NB4 (cell line): ENCODE data around the gene DNAJA2.

Source experiments
- DNase-seq: peaks from one replicate; pipeline ENCODE4 v3.0.0; 2010; ENCODE audit warnings: low read depth
- H3K4me3 ChIP-seq: one replicate; pipeline ENCODE4 v1.5.1; 2011; ENCODE audit warnings: mild to moderate bottlenecking, low read depth, low read length, moderate library complexity
- MAX ChIP-seq: IDR thresholded peaks from 2 replicates; pipeline ENCODE4 v1.6.1; 2011; ENCODE audit warnings: low read depth, low read length
- MYC ChIP-seq: IDR thresholded peaks from 2 replicates; pipeline ENCODE4 v1.6.1; 2011; ENCODE audit warnings: low read depth, low read length
- POLR2A ChIP-seq: IDR thresholded peaks from 2 replicates; pipeline ENCODE4 v1.6.1; 2011; ENCODE audit warnings: mild to moderate bottlenecking; ENCODE audit not compliant: insufficient read length; ENCODE audit errors: extremely low read depth
- TF ChIP-seq, protein P1 (sequence below): IDR thresholded peaks from one replicate; pipeline ENCODE4 v1.5.1; 2012; ENCODE audit warnings: low read depth, low read length

The DNAJA2 gene

DNA sequence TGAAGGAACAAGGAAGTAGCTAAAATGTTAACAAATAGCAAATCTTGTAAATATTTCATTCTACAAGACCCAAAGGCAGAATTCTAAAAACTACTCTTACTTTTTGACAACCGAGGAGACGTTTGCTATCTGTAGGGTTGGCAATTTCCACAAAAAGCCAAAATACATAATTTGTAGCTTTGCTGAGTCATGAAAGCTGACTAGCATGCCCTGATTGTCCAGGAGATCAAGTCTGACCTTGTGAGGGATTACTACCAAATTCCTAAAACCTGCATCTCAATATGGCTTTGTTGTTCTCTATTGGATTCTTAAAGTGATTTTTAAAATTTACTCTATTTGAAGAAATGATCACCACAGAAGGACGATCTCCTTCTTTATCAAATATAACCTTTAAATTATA is 10.8 kb downstream of the DNAJA2 start:
- TF ChIP-seq POLR2A (no peak), MAX (no peak), MYC (no peak)
- TF ChIP-seq, protein P1, sequence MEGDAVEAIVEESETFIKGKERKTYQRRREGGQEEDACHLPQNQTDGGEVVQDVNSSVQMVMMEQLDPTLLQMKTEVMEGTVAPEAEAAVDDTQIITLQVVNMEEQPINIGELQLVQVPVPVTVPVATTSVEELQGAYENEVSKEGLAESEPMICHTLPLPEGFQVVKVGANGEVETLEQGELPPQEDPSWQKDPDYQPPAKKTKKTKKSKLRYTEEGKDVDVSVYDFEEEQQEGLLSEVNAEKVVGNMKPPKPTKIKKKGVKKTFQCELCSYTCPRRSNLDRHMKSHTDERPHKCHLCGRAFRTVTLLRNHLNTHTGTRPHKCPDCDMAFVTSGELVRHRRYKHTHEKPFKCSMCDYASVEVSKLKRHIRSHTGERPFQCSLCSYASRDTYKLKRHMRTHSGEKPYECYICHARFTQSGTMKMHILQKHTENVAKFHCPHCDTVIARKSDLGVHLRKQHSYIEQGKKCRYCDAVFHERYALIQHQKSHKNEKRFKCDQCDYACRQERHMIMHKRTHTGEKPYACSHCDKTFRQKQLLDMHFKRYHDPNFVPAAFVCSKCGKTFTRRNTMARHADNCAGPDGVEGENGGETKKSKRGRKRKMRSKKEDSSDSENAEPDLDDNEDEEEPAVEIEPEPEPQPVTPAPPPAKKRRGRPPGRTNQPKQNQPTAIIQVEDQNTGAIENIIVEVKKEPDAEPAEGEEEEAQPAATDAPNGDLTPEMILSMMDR, result no peak
- H3K4me3 ChIP-seq, result no peak overlapping the region
- DNase-seq, result no peak

DNA sequence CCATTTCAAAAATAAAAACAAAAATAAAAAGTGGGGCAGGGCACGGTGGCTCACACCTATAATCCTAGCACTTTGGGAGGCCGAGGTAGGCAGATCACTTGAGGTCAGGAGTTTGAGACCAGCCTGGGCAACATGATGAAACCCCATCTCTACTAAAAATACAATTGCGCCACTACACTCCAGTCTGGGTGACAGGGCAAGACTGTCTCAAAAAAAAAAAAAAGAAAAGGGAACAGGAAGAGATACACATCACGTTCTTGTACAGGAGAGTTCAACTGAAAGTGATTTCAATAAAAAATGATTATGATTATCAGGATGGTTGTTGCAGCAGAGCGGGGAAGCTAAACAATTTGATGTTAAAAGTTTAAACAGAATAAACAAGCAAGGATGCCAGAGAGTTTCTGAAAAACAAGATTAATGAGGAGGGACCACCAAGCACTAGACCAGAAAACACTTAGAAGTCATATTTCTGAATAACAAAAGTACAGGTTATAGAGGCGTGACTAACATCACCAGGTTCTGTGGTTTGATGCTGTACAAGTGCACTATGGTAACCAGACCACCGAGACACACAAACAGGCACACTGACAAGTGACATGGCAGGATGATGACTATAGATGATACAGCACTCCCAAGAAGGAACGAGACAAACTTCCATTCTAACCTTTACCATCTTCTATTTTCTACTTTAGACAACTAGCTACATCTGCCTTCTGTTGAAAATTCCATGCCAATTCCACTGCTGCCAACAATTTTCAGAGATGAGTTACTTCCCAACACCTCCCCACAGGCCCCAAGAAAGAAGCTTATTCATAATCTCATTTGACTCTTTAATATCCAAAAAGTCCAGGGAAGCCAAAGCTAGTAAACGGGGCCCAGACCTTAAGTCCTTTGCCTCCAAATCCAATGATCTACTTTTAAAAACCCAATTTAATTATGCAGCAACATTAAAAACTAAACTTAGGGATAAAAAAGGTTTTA is 11.8 kb downstream of the DNAJA2 start:
- no peak overlapping the region for H3K4me3 ChIP-seq
- DNase-seq, result peak; percentile 64
- TF ChIP-seq POLR2A, result no peak

DNA sequence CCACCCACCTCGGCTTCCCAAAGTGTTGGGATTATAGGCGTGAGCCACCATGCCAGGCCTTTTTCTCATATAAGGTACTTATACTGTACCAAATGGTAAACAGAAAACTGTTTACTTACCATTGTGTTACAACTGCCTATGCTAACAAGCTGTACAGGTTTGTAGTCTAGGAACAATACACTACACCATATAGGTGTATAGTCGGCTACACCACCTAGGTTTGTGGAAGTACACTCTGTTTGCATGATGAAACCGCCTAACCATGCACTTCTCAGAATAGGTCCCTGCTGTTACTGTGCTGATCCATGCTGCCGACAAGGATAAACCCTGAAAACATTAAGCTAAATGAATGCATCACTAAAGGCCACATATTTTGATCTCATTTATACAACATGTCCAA is 18.9 kb downstream of the DNAJA2 start:
- H3K4me3 ChIP-seq, result no peak overlapping the region
- DNase-seq, result no peak
- no peak for TF ChIP-seq POLR2A
- TF ChIP-seq, protein P1, result no peak
- TF ChIP-seq MYC, result no peak
- TF ChIP-seq MAX, result no peak

DNA sequence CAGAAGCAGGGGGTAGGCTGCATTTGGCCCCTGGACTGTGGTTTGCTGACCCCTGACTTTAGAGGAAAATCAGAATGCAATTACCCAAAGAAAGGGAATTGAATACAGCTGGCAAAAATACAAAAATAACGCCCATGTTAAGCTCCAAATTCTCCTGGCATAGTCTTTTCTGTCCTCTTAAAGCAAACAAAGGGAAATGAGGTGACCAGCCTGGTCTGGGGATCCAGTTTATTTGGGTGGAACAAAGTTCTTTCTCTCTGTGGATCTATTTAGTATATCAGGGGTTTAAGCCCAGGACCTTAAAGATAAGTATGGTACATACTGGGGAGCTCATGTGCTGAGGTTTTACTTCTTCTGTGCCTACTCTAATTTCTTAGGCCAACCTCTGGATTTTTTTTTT is 23.5 kb downstream of the DNAJA2 start:
- TF ChIP-seq, protein P1, result no peak
- TF ChIP-seq MAX, result no peak
- no peak for TF ChIP-seq POLR2A
- TF ChIP-seq MYC, result no peak
- no peak overlapping the region for H3K4me3 ChIP-seq
- no peak for DNase-seq

- TF ChIP-seq, protein P1, result no peak
- no peak for TF ChIP-seq POLR2A
- TF ChIP-seq MYC, result no peak
- TF ChIP-seq MAX, result no peak
- no peak for DNase-seq
- no peak overlapping the region for H3K4me3 ChIP-seq
Measured at GRCh38 chr16:46949241-46949892, 24.1 kb downstream of the DNAJA2 start.

GRCh38 chr16:46948548-46949166 is 24.8 kb downstream of the DNAJA2 start:
- no peak overlapping the region for H3K4me3 ChIP-seq
- no peak for DNase-seq
- TF ChIP-seq, protein P1, result no peak
- TF ChIP-seq MYC (no peak), MAX (no peak), POLR2A (no peak)
